ENCODE data around the gene TEX44. TPM values are rescaled to one million over a fixed set of nuclear protein-coding genes. Genes with fewer than 3 reads are reported as not detected.

TEX44 gene
- total RNA-seq, 2 experiments from 2014 or later: not detected

DNA sequence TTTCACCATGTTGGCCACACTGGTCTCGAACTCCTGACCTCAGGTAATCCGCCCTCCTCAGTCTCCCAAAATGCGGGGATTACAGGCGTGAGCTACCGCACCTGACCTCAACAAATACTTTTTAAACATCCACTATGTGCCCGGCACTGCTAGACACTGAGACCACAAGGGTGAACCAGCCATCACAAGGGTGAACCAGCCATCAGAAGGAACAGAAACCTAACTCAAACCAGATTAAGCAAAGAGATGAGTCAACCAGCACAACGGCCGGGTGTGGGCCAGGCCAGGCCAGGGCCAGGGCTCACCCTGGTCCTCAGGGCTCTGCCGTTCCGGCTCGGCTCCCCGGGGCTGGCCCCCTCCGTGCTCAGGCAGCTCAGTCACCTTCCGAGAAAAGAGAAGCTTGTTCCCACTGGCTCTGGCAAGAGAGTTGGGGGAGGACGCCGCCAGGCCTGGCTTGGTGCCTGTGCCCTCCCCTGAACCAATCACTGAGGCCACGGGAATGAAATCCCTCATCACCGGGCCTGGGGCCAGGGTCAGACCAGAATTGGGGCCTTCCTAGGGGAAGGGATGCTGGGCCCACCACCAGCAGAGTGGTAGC is 4.4 kb downstream of the TEX44 start:
- H3K36me3 Mint-ChIP-seq (ENCODE audit: low read depth): no peaks in the 10 kb centered on the region
- ChIA-PET POLR2A (interaction anchor here (0.6 kb wide), 1 partner anchor 39 kb away, joined by 3 read pairs; no protein-coding TSS in a partner anchor), CTCF (interaction anchor here (1.0 to 1.3 kb wide), 3 partner anchors 39 to 106 kb away, joined by 3 read pairs; no protein-coding TSS in a partner anchor)
- peaks cover 5% of the 10 kb centered on the region for H3K4me1 Mint-ChIP-seq (ENCODE audit: low read depth)
- no peaks in the 10 kb centered on the region for H3K27me3 Mint-ChIP-seq (ENCODE audit: low read depth)
- H3K4me3 Mint-ChIP-seq: no peak overlapping the region
- ATAC-seq: no peak
- DNase-seq: no peak
- no peaks in the 10 kb centered on the region for H3K9me3 Mint-ChIP-seq (ENCODE audit: insufficient read depth)
- no peak overlapping the region for H3K27ac Mint-ChIP-seq

- no peak overlapping the region for H3K4me3 Mint-ChIP-seq
- H3K9me3 Mint-ChIP-seq (ENCODE audit: insufficient read depth): no peaks in the 10 kb centered on the region
- peaks cover 5% of the 10 kb centered on the region for H3K4me1 Mint-ChIP-seq (ENCODE audit: low read depth)
- no peaks in the 10 kb centered on the region for H3K36me3 Mint-ChIP-seq (ENCODE audit: low read depth)
- ChIA-PET CTCF (interaction anchor here (1.0 to 1.3 kb wide), 3 partner anchors 39 to 107 kb away, joined by 3 read pairs; no protein-coding TSS in a partner anchor), POLR2A (no interaction called here)
- DNase-seq (no peak), ATAC-seq (no peak)
- no peaks in the 10 kb centered on the region for H3K27me3 Mint-ChIP-seq (ENCODE audit: low read depth)
- no peak overlapping the region for H3K27ac Mint-ChIP-seq
These were observed 5.0 kb downstream of the TEX44 start for GRCh38 chr2:231597627-231598026.

DNA sequence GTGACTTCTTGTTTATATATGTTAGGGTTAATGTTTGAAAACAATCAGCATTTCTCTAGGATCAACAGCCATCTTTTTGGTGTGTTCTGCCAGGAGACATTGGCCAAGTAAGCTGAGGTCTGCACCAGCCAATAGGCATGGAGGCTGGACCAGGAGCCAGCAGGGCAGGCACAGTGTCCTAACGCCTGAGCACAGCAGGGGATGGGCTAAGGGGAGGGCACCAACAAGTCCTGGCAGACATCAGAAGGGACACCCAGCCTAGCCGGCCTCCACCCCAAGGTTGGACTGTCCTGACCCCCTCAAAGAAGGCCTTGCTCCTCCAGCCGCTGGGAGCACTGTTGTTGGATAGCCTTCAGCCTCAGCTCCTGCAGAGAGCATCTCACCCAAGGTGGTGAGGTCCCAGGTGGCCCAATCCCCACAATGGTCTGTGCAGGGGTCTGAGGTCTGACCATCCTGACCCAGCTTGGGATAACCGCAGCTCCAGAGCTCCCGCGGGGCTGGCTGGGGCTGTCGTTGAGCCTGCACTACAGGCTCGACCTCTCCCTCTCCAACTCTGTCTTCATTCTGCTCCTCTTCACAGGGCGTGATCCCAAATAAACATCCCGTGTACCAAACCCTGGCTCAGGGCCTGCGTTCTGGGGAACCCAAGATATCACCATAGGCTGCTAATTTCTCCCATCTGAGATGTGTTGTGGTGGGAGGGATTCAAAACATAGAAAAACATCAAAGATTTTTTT is 8.1 kb downstream of the TEX44 start:
- Mint-ChIP-seq H3K27ac (no peak overlapping the region), H3K27me3 (ENCODE audit: low read depth) (peaks cover 6% of the 10 kb centered on the region), H3K4me3 (no peak overlapping the region), H3K4me1 (ENCODE audit: low read depth) (peaks cover 19% of the 10 kb centered on the region), H3K36me3 (ENCODE audit: low read depth) (no peaks in the 10 kb centered on the region), H3K9me3 (ENCODE audit: insufficient read depth) (no peaks in the 10 kb centered on the region)
- ChIA-PET CTCF (interaction anchor here (0.6 to 3.9 kb wide), 48 partner anchors 11 to 1025 kb away, joined by 3 to 46 read pairs (median 4); partner anchors contain the start of genes NCL and TEX44), POLR2A (interaction anchor here (1.0 to 1.2 kb wide), 2 partner anchors 12 to 13 kb away, joined by 3 to 5 read pairs; no protein-coding TSS in a partner anchor)
- DNase-seq: no peak
- no peak for ATAC-seq

DNA sequence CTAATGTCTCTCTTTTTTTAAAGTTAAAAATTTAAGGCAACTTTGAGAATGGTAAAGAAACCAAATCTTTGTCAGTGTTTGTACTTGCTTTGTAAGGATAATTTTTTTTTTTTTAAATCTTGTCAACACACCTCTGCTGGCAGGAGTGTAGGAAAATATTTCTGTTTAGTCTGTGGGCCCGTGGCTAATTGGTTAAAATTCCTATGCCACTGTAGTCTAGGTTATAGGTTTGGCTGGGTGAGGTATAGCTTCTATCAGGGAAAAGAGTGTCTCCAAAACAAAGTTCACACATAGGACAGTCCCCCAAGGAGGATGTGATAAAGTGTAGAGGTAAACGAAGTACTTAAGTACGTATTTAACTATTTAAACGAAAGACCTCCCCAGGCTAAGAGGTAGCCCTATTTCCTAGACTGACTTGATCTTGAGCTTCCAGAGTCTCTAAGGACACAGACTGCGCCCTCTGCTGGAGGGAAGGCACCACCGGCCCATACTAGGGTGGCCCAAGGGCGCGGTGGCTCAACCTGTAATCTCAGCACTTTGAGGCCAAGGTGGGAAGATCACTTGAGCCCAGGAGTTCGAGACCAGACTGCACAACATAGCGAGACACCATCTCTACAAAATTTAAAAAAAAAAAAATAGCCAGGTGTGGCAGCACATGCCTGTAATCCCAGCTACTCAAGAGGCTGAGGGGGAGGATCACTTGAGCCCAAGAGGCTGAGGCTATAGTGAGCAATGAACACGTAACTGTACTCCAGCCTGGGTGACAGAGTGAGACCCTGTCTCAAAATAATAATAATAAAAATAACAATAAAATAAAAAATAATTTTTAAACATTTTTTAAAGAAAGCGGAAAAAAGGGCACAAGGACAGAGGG is 8.9 kb downstream of the TEX44 start:
- ATAC-seq: peak; percentile 38
- peaks cover 19% of the 10 kb centered on the region for H3K4me1 Mint-ChIP-seq (ENCODE audit: low read depth)

GRCh38 chr2:231602859-231603467 is 10.3 kb downstream of the TEX44 start:
- Mint-ChIP-seq H3K4me3 (no peak overlapping the region), H3K36me3 (ENCODE audit: low read depth) (no peaks in the 10 kb centered on the region), H3K27me3 (ENCODE audit: low read depth) (peaks cover 9% of the 10 kb centered on the region), H3K9me3 (ENCODE audit: insufficient read depth) (no peaks in the 10 kb centered on the region), H3K4me1 (ENCODE audit: low read depth) (peaks cover 19% of the 10 kb centered on the region), H3K27ac (peak overlapping the region; percentile 16)
- ChIA-PET POLR2A (no interaction called here), CTCF (interaction anchor here (1.8 to 3.9 kb wide), 5 partner anchors 9 to 85 kb away, joined by 7 to 46 read pairs (median 33); partner anchors contain the start of gene TEX44)
- ATAC-seq (no peak), DNase-seq (no peak)

More for the DNA sequence above, 8.9 kb downstream of the TEX44 start:
- Mint-ChIP-seq H3K36me3 (ENCODE audit: low read depth) (no peaks in the 10 kb centered on the region), H3K4me3 (no peak overlapping the region), H3K27me3 (ENCODE audit: low read depth) (peaks cover 6% of the 10 kb centered on the region), H3K27ac (no peak overlapping the region), H3K9me3 (ENCODE audit: insufficient read depth) (no peaks in the 10 kb centered on the region)
- ChIA-PET POLR2A (interaction anchor here (0.7 to 1.2 kb wide), 5 partner anchors 11 to 114 kb away, joined by 3 to 5 read pairs (median 3); partner anchors contain the start of gene PTMA), CTCF (interaction anchor here (0.6 to 3.9 kb wide), 45 partner anchors 10 to 1026 kb away, joined by 3 to 46 read pairs (median 4); partner anchors contain the start of genes NCL and TEX44)
- peak; percentile 88 for DNase-seq

DNA sequence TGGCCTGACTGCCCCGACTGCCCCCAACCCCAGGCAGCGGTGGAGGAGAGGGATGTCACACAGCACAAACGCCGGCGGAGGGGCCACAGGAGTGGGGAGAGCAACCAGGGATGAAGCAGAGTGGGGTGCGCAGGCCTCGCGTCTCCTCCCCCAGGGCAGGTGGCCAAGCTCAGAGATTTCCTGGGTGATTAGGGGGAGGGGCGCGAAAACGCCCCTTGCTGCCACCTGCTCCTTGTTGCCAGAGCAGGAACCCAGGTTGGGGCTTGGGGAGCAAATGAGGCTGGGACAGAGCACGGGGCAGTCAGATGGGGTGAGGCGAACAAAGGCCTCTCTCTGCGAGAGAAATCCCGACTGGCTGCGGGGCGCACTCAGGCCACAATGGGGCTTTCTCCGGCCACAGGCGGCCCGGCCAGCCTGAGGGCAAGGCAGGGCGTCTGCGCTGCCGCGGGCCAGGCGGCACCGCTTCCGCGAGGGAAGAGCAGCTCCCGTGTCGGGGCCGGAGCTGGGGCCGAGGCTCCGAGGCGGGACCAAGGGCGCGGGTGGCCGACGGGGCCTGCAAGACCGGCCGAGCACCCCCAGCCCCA is 11.5 kb downstream of the TEX44 start:
- peak; percentile 31 for DNase-seq
- Mint-ChIP-seq H3K27ac (no peak overlapping the region), H3K36me3 (ENCODE audit: low read depth) (no peaks in the 10 kb centered on the region), H3K27me3 (ENCODE audit: low read depth) (peaks cover 9% of the 10 kb centered on the region), H3K4me3 (peak overlapping the region; percentile 46), H3K4me1 (ENCODE audit: low read depth) (peaks cover 19% of the 10 kb centered on the region), H3K9me3 (ENCODE audit: insufficient read depth) (no peaks in the 10 kb centered on the region)
- ATAC-seq: no peak
- CTCF ChIA-PET: interaction anchor here (1.2 to 12.5 kb wide), 5 partner anchors 9 to 110 kb away, joined by 3 to 445 read pairs (median 10); partner anchors contain the start of gene PTMA
- POLR2A ChIA-PET: interaction anchor here (0.6 to 1.4 kb wide), 4 partner anchors 9 to 162 kb away, joined by 3 to 5 read pairs (median 4); partner anchors contain the start of gene PTMA

DNA sequence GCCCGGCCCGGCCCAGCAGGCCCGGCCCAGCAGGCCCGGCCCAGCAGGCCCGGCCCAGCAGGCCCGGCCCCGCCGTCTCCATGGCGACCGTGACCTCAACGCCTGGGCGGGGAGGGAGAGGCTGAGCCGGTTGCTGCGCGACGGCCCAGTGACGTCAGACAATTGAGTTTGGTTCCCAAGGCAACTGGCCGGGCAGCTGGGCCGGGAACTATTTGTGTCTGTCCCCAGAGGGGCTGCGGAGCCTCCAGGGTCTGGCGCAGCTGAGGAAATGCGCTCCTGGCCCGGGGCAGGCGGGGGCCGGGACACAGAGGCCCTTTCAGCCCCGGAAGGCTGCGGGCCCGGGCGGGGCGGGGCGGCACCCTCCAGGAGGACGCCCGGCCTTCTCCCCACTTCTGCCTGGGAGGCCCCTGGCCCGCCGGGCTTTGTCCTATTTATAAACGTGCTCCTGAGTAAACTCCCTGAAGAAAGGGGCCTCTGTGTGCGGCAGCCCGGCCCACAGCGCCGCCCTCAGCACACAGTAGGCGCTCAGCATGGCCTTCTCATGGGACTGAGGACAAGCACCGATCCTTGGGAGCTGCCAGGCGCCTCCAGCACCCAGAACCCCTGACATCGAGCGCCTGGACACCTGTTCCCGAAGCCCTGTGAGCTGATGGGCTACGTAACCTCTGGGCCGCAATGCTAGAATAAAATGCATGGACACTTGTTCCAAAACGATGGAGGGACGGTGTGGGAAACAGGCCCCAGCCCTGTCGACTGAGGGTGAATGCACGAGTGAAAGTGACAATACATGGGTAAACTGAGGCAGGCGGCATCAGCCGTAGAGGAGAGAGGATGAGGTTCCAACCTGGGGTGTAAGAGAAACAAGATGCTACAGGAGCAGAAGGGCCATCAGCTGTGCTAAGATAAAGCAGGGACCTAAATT is 12.3 kb downstream of the TEX44 start:
- peak overlapping the region; percentile 42 for H3K4me3 Mint-ChIP-seq
- H3K4me1 Mint-ChIP-seq (ENCODE audit: low read depth): peaks cover 19% of the 10 kb centered on the region
- no peaks in the 10 kb centered on the region for H3K36me3 Mint-ChIP-seq (ENCODE audit: low read depth)
- H3K27ac Mint-ChIP-seq: peak overlapping the region; percentile 2
- peak; percentile 87 for ATAC-seq
- ChIA-PET POLR2A (interaction anchor here (0.6 to 2.0 kb wide), 6 partner anchors 9 to 163 kb away, joined by 3 to 6 read pairs (median 4); partner anchors contain the start of gene PTMA), CTCF (interaction anchor here (1.2 to 12.5 kb wide), 6 partner anchors 8 to 109 kb away, joined by 3 to 445 read pairs (median 8); partner anchors contain the start of gene PTMA)
- H3K9me3 Mint-ChIP-seq (ENCODE audit: insufficient read depth): no peaks in the 10 kb centered on the region
- peaks cover 9% of the 10 kb centered on the region for H3K27me3 Mint-ChIP-seq (ENCODE audit: low read depth)
- peak; percentile 96 for DNase-seq

DNA sequence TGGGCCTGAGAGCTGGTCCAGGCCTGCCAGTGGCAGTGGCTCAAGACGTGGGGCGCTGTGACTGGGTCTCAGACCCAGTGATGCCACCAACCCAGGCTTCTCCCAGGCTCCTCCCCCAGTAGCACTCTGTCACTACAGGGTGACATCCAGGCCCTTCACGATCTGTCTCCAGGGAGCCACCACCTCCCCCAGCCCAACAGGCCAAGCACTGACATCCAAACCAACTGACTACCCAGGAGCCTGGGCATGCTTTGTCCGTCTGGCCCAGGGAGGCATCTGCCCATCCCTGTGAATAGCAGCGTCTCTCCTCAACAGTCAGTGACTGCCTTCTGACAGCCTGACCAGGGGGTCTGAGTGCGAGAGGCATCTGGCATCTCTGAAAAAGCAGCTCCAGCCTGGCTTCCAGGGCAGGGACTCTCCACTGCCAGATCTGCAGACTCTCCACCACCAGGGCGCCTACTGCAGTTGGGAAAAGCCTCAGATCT is 13.0 kb downstream of the TEX44 start:
- Mint-ChIP-seq H3K36me3 (ENCODE audit: low read depth) (no peaks in the 10 kb centered on the region), H3K27me3 (ENCODE audit: low read depth) (peaks cover 9% of the 10 kb centered on the region), H3K9me3 (ENCODE audit: insufficient read depth) (no peaks in the 10 kb centered on the region), H3K27ac (peak overlapping the region; percentile 2), H3K4me3 (peak overlapping the region; percentile 42), H3K4me1 (ENCODE audit: low read depth) (peaks cover 19% of the 10 kb centered on the region)
- ChIA-PET POLR2A (interaction anchor here (1.3 to 2.0 kb wide), 2 partner anchors 8 to 102 kb away, joined by 5 to 6 read pairs; partner anchors contain the start of gene PTMA), CTCF (interaction anchor here (1.3 to 12.5 kb wide), 4 partner anchors 69 to 109 kb away, joined by 7 to 445 read pairs (median 138); partner anchors contain the start of gene PTMA)
- ATAC-seq: no peak
- DNase-seq: no peak

DNA sequence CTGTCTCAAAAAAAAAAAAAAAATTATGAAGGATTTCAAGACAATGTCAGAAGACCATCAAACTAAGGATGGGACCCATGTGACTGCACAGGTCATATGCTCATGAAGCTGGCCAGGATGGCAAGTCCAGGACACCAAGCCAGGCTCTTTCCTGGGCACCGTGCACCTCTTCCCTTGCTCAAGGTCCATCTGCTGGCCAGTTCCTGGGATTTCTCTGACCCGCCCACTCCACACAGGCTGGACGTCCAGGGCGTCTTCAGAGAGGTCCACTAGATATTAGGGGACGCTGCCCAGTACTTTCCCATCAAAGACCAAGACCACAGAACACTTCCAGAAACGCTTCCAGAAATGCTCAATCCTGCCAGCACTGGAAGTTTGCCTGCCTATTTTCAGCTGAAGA is 14.3 kb downstream of the TEX44 start:
- ChIA-PET POLR2A (interaction anchor here (2.0 kb wide), 1 partner anchor 101 kb away, joined by 6 read pairs; the partner anchor contains the start of gene PTMA), CTCF (interaction anchor here (11.9 to 12.5 kb wide), 2 partner anchors 68 to 107 kb away, joined by 267 to 445 read pairs; no protein-coding TSS in a partner anchor)
- ATAC-seq (no peak), DNase-seq (no peak)
- H3K4me1 Mint-ChIP-seq (ENCODE audit: low read depth): peaks cover 24% of the 10 kb centered on the region
- no peak overlapping the region for H3K4me3 Mint-ChIP-seq
- H3K36me3 Mint-ChIP-seq (ENCODE audit: low read depth): no peaks in the 10 kb centered on the region
- H3K27me3 Mint-ChIP-seq (ENCODE audit: low read depth): peaks cover 9% of the 10 kb centered on the region
- H3K27ac Mint-ChIP-seq: no peak overlapping the region
- H3K9me3 Mint-ChIP-seq (ENCODE audit: insufficient read depth): no peaks in the 10 kb centered on the region

Measured in activated CD8-positive, alpha-beta T cell treated with anti-CD3 and anti-CD28 coated beads, Interleukin-2, amount 10 ng/mL, durations not matched to agents 7 days and 5 days (primary cell).